ENCODE results near the gene TNRC6A.

TNRC6A gene

GRCh38 chr16:24861461-24861860 is 132.0 kb downstream of the TNRC6A start:
- DNase-seq (ENCODE audit: low read depth in 2 of 2): no peak
- no peak overlapping the region for H3K4me3 ChIP-seq (replicated peaks in 1 of 2; ENCODE audit: low read depth in 2 of 2, low read length in 2 of 2)
- TF ChIP-seq CTCF (IDR thresholded peaks at IDR 0.05; ENCODE audit: low read depth, low read length): no peak

- TF ChIP-seq CTCF (IDR thresholded peaks at IDR 0.05; ENCODE audit: low read depth, low read length): no peak
- DNase-seq (ENCODE audit: low read depth in 2 of 2): no peak
- H3K4me3 ChIP-seq (replicated peaks in 1 of 2; ENCODE audit: low read depth in 2 of 2, low read length in 2 of 2): no peak overlapping the region
Measured at GRCh38 chr16:24863582-24864437, 134.4 kb downstream of the TNRC6A start.

- no peak overlapping the region for H3K4me3 ChIP-seq (replicated peaks in 1 of 2; ENCODE audit: low read depth in 2 of 2, low read length in 2 of 2)
- TF ChIP-seq CTCF (IDR thresholded peaks at IDR 0.05; ENCODE audit: low read depth, low read length): no peak
- no peak for DNase-seq (ENCODE audit: low read depth in 2 of 2)
Measured at GRCh38 chr16:24869033-24869432, 139.6 kb downstream of the TNRC6A start.

GRCh38 chr16:24871891-24872290 is 142.4 kb downstream of the TNRC6A start:
- TF ChIP-seq CTCF (IDR thresholded peaks at IDR 0.05; ENCODE audit: low read depth, low read length): no peak
- no peak overlapping the region for H3K4me3 ChIP-seq (replicated peaks in 1 of 2; ENCODE audit: low read depth in 2 of 2, low read length in 2 of 2)
- DNase-seq (ENCODE audit: low read depth in 2 of 2): no peak

- no peak for TF ChIP-seq CTCF (IDR thresholded peaks at IDR 0.05; ENCODE audit: low read depth, low read length)
- no peak overlapping the region for H3K4me3 ChIP-seq (replicated peaks in 1 of 2; ENCODE audit: low read depth in 2 of 2, low read length in 2 of 2)
- DNase-seq (ENCODE audit: low read depth in 2 of 2): no peak
Measured at GRCh38 chr16:24873028-24873427, 143.6 kb downstream of the TNRC6A start.

- no peak for DNase-seq (ENCODE audit: low read depth in 2 of 2)
- no peak overlapping the region for H3K4me3 ChIP-seq (replicated peaks in 1 of 2; ENCODE audit: low read depth in 2 of 2, low read length in 2 of 2)
- no peak for TF ChIP-seq CTCF (IDR thresholded peaks at IDR 0.05; ENCODE audit: low read depth, low read length)
Measured at GRCh38 chr16:24875466-24875865, 146.0 kb downstream of the TNRC6A start.
